ACC112 (cell line): ENCODE measurements around the gene CGB2.
A peak's percentile ranks its signal among the peaks of the same experiment; 100 is the strongest.

ENCODE experiments used
- H2AFZ ChIP-seq: fragments of 200-600 bp; sonication (generic); one replicate; pipeline ENCODE4 v1.6.0; 2017; ENCODE audit warnings: antibody characterized with exemption, low read length; ENCODE audit not compliant: unreplicated experiment
- H3K27ac ChIP-seq: fragments of 200-600 bp; sonication (generic); 2 replicates; pipeline ENCODE4 v1.5.1; 2014; ENCODE audit warnings: low read depth, mild to moderate bottlenecking, antibody characterized with exemption, low read length, moderate library complexity
- H3K27me3 ChIP-seq: fragments of 200-600 bp; sonication (generic); 2 replicates; pipeline ENCODE4 v1.6.1; 2014; ENCODE audit warnings: mild to moderate bottlenecking, antibody characterized with exemption, low read length, moderate library complexity, mixed read lengths; ENCODE audit not compliant: insufficient read depth
- H3K36me3 ChIP-seq: fragments of 200-600 bp; sonication (generic); 2 replicates; pipeline ENCODE4 v1.6.1; 2016; ENCODE audit warnings: mild to moderate bottlenecking, antibody characterized with exemption, low read length, moderate library complexity, mixed read lengths; ENCODE audit not compliant: insufficient read depth
- H3K4me1 ChIP-seq: fragments of 200-600 bp; sonication (generic); one replicate; pipeline ENCODE4 v1.6.1; 2016; ENCODE audit warnings: low read length, mixed read lengths; ENCODE audit not compliant: insufficient read depth, unreplicated experiment, control insufficient read depth
- H3K4me3 ChIP-seq: fragments of 200-600 bp; sonication (generic); 2 replicates; pipeline ENCODE4 v1.5.1; 2014; ENCODE audit warnings: mild to moderate bottlenecking, low read depth, low read length
- H3K79me2 ChIP-seq: fragments of 200-600 bp; sonication (generic); one replicate; pipeline ENCODE4 v1.6.0; 2016; ENCODE audit warnings: low read length; ENCODE audit not compliant: control insufficient read depth, unreplicated experiment, insufficient read depth

The CGB2 gene

GRCh38 chr19:48991873-48992580, 39.7 kb upstream of the CGB2 start:
- H3K27me3 ChIP-seq, result no peaks in the 10 kb centered on the region
- H3K36me3 ChIP-seq, result no peaks in the 10 kb centered on the region
- H3K79me2 ChIP-seq, result peaks cover 58% of the 10 kb centered on the region
- peaks cover 8% of the 10 kb centered on the region for H3K4me1 ChIP-seq
- peak overlapping the region; percentile 91 for H3K4me3 ChIP-seq
- H2AFZ ChIP-seq, result no peak overlapping the region
- peak overlapping the region; percentile 60 for H3K27ac ChIP-seq

DNA sequence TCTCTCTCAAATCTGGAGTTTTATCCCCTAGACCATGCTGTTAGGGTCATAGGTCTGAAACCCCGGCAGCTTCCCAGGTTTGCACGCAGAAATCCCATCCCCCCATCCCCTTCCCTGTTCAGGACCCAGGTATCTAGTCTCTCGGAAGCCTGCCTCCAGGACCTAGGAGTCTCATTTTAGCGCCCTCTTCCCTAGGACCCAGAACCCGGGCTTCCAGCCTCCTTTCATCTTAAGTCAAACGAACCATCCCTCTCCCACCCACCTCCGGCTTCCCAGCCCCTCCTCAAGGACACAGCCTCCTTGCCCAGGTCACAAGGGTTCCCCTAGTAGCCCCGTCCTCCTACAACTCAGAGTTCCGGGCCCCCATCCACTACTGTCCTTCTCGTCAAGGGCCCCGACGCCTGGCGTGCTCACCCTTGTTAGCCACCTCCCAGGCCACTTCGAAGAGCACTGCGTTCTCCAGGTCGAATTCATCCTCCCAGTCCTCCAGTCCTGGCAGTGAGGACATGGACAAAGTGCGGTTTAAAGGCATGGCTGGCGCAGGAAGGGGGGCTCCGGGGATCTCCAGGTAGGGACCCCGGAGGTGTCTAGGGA, 39.0 kb upstream of the CGB2 start:
- Histone ChIP-seq H2AFZ (no peak overlapping the region), H3K79me2 (peaks cover 64% of the 10 kb centered on the region), H3K36me3 (no peaks in the 10 kb centered on the region), H3K27me3 (no peaks in the 10 kb centered on the region), H3K4me1 (peaks cover 8% of the 10 kb centered on the region), H3K4me3 (peak overlapping the region; percentile 91), H3K27ac (peak overlapping the region; percentile 60)

DNA sequence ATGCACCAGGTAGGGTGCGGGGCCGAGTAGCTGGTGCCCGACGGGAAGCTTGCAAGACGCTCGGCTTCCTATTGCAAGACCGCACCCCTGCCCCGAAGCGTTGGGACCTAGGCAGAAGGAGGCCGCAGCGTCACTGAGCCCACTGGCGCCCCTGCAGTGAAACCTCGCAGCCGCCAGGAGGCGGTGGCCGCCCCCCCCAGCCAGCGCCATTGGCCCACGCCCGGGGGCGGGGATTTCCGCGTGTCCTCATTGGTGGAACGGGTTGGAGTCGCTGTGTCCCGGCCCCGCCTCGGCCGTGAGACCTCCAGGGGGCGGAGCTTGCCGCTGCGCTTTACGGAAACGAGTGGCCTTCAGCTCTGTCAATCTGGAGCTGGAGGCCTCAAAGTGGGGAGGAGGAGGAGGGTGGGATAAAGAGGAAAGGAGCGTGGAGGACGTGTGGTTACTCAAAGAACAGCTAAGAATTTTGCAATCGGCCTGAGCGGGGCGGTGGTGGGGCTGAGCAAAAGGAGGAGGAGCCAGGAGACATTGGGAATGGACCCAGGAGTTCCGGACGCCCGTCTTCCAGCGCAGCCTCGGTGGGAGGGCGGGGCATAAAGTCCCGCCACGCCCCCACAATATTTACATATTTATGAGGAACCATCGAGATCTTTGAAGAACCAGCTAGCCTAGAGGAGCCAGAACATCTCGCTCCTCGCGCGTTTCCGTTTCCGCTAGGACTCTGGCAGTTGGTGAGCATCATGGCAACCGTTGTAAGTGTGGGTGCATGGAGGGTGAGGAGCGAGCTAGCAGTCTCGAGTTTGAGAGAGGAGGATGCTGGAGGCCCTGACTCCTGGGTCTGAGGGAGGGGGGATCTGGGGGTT, 38.3 kb upstream of the CGB2 start, which contains the start of the genes GYS1 and RUVBL2:
Gene GYS1 (minus strand): TSS at position 135 of the 860 bp plus-strand sequence. CDS start 197 bp downstream, outside the sequence.
Gene RUVBL2 (plus strand): TSS at position 713 of the 860 bp plus-strand sequence. CDS start 25 bp downstream, at position 738.
- peaks cover 66% of the 10 kb centered on the region for H3K79me2 ChIP-seq
- no peak within 1 kb of the TSS for H2AFZ ChIP-seq
- no peaks in the 10 kb centered on the region for H3K36me3 ChIP-seq
- peak within 1 kb of the TSS; percentile 72 for H3K27ac ChIP-seq
- no peaks in the 10 kb centered on the region for H3K27me3 ChIP-seq
- peaks cover 8% of the 10 kb centered on the region for H3K4me1 ChIP-seq
- peak within 1 kb of the TSS; percentile 91 for H3K4me3 ChIP-seq

GRCh38 chr19:48994035-48994386, 37.7 kb upstream of the CGB2 start:
- peak overlapping the region; percentile 91 for H3K4me3 ChIP-seq
- no peak overlapping the region for H2AFZ ChIP-seq
- no peaks in the 10 kb centered on the region for H3K27me3 ChIP-seq
- H3K4me1 ChIP-seq, result peaks cover 8% of the 10 kb centered on the region
- peak overlapping the region; percentile 72 for H3K27ac ChIP-seq
- H3K79me2 ChIP-seq, result peaks cover 66% of the 10 kb centered on the region
- H3K36me3 ChIP-seq, result no peaks in the 10 kb centered on the region

GRCh38 chr19:48997972-48998371, 33.7 kb upstream of the CGB2 start:
- H3K36me3 ChIP-seq, result no peaks in the 10 kb centered on the region
- H3K4me1 ChIP-seq, result peaks cover 4% of the 10 kb centered on the region
- H3K79me2 ChIP-seq, result peaks cover 36% of the 10 kb centered on the region
- no peak overlapping the region for H2AFZ ChIP-seq
- H3K27ac ChIP-seq, result no peak overlapping the region
- H3K27me3 ChIP-seq, result no peaks in the 10 kb centered on the region
- no peak overlapping the region for H3K4me3 ChIP-seq

DNA sequence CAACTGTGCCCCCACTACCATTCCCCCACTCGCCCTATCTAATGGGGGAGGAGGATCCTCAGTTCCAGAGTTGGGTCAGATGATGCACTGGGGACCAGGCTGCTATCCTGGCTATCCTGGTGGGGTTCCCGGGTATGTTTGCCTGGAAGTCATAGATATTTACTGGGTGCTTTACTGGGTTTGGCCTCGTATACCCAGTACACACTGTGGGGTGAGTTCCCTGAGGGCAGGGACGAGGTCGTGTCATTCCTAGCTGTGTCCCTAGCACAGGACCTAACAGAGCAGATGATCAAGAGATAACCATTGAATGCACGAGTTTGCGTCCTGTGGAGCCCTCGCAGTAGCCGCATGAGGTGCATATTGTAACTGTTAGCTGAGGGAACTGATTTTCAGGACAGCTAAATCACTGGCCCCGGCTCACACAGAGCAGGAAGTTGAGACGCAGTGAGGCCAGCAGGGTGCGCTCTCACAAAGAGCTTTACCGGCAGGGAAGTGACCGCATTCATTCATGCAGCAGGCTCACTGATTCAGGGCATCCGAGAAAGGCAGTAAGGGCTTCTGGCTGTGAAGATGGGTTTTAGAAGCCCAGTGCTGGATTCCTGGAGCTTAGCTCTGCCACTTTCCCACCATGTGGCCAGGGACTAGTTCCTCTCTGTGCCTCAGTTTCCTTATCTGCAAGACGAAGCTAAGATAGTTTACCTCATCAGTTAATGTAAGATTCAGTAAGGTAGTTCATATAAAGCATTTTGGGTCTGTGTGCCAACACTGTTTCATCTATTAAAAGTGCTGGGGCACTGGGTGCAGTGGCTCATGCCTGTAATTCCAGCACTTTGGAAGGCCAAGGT, 32.0 kb upstream of the CGB2 start:
- H3K79me2 ChIP-seq, result peaks cover 26% of the 10 kb centered on the region
- H3K27me3 ChIP-seq, result no peaks in the 10 kb centered on the region
- H3K36me3 ChIP-seq, result peaks cover 4% of the 10 kb centered on the region; the same call in 1 of the 2 replicates

DNA sequence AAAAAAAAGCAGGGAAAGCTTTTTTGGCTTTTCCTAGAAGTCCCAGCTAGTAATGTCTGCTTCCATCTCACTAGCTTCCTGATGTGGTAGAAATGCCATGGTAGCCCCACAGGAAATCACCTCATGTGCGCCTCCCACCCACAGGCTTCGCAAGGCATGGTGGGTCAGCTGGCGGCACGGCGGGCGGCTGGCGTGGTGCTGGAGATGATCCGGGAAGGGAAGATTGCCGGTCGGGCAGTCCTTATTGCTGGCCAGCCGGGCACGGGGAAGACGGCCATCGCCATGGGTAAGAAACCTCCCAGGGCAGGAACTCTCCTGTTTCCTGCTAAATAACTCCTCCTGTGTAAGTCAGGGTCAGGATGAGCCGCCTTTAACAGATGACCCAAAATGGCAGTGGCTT, 27.6 kb upstream of the CGB2 start:
- H3K27ac ChIP-seq, result no peak overlapping the region
- H3K79me2 ChIP-seq, result no peaks in the 10 kb centered on the region
- no peaks in the 10 kb centered on the region for H3K27me3 ChIP-seq
- H2AFZ ChIP-seq, result no peak overlapping the region
- H3K4me1 ChIP-seq, result no peaks in the 10 kb centered on the region
- H3K4me3 ChIP-seq, result no peak overlapping the region
- peaks cover 4% of the 10 kb centered on the region; the same call in 1 of the 2 replicates for H3K36me3 ChIP-seq

More for the DNA sequence above, 32.0 kb upstream of the CGB2 start:
- no peak overlapping the region for H2AFZ ChIP-seq
- no peak overlapping the region for H3K4me3 ChIP-seq
- H3K27ac ChIP-seq, result no peak overlapping the region
- H3K4me1 ChIP-seq, result peaks cover 4% of the 10 kb centered on the region

- Histone ChIP-seq H2AFZ (no peak overlapping the region), H3K79me2 (no peaks in the 10 kb centered on the region), H3K4me1 (no peaks in the 10 kb centered on the region), H3K36me3 (peaks cover 4% of the 10 kb centered on the region; the same call in 1 of the 2 replicates), H3K27ac (no peak overlapping the region), H3K27me3 (no peaks in the 10 kb centered on the region), H3K4me3 (no peak overlapping the region)
Observed at GRCh38 chr19:49004964-49005614, 26.6 kb upstream of the CGB2 start.

DNA sequence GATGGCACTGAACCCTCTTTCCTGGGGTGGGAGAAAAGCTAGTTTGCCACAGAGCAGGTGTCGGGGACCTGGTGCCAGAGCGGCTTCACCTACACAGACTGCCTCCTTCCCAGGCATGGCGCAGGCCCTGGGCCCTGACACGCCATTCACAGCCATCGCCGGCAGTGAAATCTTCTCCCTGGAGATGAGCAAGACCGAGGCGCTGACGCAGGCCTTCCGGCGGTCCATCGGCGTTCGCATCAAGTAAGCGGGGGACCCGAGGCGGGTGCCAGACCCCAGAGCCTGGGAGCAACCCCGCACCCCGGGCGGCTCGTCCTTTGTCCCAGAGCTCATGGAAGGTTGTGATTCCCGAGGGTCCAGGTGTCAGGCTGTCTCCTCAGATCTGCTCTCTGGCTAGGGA, 24.8 kb upstream of the CGB2 start:
- Histone ChIP-seq H2AFZ (no peak overlapping the region), H3K4me1 (no peaks in the 10 kb centered on the region), H3K27me3 (no peaks in the 10 kb centered on the region), H3K4me3 (no peak overlapping the region), H3K27ac (no peak overlapping the region), H3K36me3 (peaks cover 4% of the 10 kb centered on the region; the same call in 1 of the 2 replicates), H3K79me2 (no peaks in the 10 kb centered on the region)
